Subcutaneous adipose tissue (tissue), 4 donors: Measurements from ENCODE around the gene FRMD4A. TPM values are rescaled to one million over a fixed set of nuclear protein-coding genes. Genes with fewer than 3 reads are reported as not detected.

ENCODE experiments used
- total RNA-seq, 4 donors: library from RNA; depleted of rRNA; stranded (reverse); fragments of >200 nt; gene quantifications; one replicate each; pipeline ENCODE4 v1.1.0, GENCODE V29; 2016
- TF ChIP-seq, protein P1 (sequence below): fragments of 450-650 bp; IDR thresholded peaks from one replicate; pipeline ENCODE4 v1.5.1; 2016; ENCODE audit warnings: low read depth, mild to moderate bottlenecking, control low read depth, antibody characterized with exemption, moderate library complexity

The FRMD4A gene
- total RNA-seq, 4 donors from 2014 or later = 70.0 to 206 (median 81.4) TPM

- TF ChIP-seq, protein P1, sequence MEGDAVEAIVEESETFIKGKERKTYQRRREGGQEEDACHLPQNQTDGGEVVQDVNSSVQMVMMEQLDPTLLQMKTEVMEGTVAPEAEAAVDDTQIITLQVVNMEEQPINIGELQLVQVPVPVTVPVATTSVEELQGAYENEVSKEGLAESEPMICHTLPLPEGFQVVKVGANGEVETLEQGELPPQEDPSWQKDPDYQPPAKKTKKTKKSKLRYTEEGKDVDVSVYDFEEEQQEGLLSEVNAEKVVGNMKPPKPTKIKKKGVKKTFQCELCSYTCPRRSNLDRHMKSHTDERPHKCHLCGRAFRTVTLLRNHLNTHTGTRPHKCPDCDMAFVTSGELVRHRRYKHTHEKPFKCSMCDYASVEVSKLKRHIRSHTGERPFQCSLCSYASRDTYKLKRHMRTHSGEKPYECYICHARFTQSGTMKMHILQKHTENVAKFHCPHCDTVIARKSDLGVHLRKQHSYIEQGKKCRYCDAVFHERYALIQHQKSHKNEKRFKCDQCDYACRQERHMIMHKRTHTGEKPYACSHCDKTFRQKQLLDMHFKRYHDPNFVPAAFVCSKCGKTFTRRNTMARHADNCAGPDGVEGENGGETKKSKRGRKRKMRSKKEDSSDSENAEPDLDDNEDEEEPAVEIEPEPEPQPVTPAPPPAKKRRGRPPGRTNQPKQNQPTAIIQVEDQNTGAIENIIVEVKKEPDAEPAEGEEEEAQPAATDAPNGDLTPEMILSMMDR = no peak
These were observed 634.7 kb downstream of the FRMD4A start for GRCh38 chr10:13696071-13696470.

DNA sequence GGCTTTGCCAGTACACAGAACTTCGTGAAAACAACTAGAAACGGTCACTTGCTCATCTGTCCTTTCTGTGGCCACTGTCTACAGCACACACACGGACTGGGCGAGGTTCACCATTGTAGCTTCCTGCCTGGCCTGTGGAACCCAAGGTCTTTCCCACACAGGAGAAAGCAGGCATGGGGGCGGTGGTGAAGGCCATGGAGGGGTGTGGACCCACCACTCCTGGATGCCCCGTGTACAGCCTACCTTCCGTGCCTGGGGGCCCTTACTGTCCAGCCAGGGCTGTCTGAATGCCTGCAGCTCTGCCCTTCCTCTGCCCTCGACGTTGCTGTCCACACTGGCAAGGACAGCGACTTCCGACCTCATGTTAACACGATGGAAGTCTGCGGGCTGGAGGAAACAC is 635.1 kb downstream of the FRMD4A start:
- TF ChIP-seq, protein P1 = no peak

DNA sequence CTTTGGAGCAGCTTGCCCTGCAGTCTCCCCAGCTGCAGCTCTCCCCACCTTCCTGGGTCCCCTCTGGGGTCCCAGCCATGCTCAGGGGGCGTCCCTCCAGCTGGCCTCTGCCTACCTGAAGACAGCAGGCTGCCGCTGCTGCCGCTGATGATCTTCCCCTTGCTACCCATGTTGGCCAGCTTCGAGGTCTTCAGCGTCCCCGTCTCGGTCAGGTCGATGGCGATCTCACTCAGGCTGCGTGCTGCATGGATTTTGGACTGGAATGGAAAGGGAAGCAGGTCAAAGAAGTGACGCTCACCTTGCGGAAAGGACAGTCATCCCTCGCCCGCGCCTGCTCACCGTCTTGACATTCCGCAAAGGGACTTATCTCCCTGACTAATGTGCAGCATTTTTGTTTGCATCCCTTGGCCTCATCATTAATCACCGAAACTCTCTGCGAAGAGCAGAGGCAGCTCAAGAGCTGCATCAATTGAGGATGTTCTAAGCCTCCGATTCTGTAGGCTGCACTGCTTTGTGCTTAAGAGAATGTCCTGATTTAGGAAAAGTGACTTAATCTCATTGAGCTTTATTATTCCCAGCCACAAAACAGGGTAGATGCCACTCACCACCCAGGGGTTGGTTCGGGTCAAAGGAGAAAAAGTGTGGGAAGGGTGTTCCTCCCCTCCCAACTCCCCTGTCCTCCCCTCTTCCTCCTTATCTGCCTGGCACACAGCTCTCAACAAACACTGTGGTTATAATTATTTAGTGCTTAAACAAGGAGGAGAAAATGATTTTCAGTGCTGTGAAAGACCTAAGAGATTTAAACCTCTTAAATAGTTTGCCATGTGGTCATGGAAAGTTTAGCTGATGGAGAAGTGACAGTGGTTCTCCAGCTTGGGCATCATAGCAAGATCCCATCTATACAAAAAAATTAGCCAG is 636.7 kb downstream of the FRMD4A start:
- TF ChIP-seq, protein P1 = no peak

DNA sequence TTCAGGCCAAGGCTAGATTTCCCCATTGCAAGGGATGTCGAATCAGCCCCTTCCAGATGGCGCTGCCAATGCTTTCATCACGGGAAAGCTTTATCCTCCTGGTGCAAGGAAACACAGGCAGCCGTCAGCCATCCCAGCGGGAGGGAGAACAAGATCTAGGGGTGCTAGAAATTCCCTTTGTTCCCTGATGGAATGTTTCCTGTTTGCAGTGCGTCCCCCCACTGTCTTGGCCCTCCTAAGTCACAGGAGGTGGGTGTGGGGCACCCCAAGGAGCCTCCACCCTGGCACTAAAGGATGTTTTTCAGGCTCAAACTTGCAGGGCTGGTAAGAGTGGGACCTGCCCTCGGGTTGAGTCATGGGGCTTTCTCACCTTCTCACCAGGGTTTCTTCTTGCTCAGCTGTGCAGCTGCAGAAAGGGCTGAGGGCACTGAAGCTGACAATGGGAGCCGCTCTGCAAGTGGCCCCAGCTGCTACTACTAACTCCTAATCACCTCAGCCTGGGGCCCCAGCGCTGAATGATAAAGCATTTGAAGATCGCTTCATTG is 640.4 kb downstream of the FRMD4A start:
- TF ChIP-seq, protein P1 = no peak

DNA sequence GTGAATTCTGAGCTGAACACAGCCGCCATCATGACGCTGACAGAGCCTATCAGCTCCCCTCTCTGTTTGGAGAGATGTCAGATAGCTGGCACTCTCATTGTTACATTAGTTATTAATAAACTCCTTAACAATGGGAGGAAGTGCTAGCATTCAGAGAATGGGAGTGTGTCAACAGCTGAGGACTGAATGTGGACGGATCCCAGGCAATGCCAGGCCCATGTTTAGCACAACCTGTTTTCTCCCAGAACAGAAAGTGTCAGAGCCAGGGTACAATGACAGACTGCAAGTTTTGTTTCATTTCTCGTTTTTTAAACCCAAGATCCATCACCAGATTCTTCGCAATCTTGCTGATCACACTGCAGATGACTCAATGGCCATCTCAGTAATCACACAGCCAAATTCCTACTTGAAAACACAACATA is 644.4 kb downstream of the FRMD4A start:
- TF ChIP-seq, protein P1 = no peak

DNA sequence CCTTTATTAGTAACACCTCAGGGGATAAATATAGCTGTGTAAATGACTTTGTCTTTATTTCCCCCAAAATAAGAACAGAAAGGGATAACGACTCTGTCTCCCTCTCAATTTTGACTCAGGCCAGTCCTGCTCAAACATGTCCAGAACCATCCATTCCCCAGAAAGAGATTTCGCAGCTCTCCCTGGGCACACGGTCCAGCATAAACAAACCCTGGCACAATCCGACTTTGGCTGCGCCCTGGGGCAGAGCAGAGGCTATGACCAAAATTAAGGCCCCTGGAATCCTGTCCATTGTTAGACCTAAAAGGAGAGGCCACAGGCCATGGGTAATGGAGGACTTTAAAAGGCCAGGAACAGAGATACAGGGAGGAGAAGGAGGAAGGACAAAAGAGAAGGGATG is 644.8 kb downstream of the FRMD4A start:
- TF ChIP-seq, protein P1 = no peak

- TF ChIP-seq, protein P1 = no peak
These were observed 645.8 kb downstream of the FRMD4A start for GRCh38 chr10:13684806-13685482.
